IPS-18c (cell line): ENCODE measurements around the gene VSIG1.

Experiments
- H3K4me3 ChIP-seq: 2 replicates; pipeline ENCODE4 v1.7.0; 2013; ENCODE audit warnings: low read depth, mild to moderate bottlenecking, low read length, moderate library complexity; ENCODE audit not compliant: insufficient read depth
- H3K9me3 ChIP-seq: one replicate; pipeline ENCODE4 v1.6.1; 2013; ENCODE audit warnings: mild to moderate bottlenecking, low read length, moderate library complexity; ENCODE audit not compliant: control insufficient read depth, insufficient read depth

Gene VSIG1

DNA sequence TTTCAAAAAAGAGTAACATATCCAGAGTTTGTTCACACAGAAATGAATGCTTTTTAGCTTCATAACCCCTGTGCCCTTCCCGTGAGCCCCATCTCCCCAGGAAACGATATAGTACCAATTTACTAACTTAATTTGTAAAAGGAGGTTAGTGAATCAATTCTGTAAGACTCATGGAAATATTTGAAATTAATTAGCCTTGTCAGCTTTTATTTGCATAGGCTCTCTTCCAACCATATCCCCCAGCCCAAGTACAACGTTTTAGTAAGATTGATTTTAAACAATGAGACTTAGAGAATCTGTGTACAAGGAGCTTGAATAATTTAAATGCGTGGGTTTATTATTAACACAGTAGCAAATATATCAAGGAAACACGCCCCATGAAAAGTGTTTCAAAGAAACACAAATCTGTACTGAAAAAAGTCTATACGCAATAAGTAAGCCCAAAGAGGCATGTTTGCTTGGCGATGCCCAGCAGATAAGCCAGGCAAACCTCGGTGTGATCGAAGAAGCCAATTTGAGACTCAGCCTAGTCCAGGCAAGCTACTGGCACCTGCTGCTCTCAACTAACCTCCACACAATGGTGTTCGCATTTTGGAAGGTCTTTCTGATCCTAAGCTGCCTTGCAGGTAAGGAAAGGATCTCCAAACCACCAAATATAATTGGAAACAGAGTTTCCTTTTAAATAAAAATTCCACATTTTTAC lies at the start of gene VSIG1:
VSIG1 (plus strand) TSS at position 512 of the 703 bp plus-strand sequence; CDS start at position 578, 66 bp downstream.
- Histone ChIP-seq H3K4me3 (no peak within 1 kb of the TSS), H3K9me3 (no peaks in the 10 kb centered on the region)

DNA sequence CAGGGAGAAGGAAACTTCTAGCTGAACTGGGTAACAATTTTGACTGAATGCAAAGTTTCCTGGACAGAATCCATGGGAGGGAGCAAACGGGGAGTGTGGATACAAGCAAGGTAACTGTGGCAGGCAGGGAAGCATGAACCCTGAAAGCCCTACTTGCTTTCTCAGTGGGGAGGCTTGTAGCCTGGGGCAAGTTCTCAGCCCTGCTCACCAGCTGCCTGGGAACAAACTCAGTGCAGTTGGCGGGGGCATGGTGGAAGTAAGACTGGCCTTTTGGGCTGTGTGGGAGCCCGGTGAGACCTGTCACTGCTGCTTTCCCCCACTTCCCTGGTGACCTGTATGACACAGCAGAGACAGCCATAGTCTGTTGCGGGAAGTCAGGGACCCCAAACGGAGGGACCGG lies 48.7 kb upstream of the VSIG1 start:
- peaks cover 2% of the 10 kb centered on the region for H3K9me3 ChIP-seq

DNA sequence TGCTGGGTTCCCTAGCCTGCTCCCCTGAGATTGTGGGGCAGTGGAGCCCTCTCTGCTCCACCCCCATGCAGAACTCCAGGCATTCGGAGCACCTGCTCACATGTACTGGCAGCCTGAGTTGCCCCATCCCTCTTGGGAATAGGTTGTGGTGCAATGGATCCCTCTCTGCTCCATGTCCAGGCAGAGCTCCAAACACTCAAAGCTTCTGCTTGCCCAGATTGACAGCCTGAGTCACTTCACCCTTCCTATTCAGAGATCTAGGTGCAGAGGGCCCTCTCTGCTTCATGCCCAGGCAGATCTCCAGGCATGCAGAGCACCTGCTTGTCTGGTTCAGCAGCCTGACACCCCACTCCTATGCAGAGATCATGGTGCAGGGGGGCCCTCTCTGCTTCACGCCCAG lies 44.1 kb upstream of the VSIG1 start:
- Histone ChIP-seq H3K4me3 (no peak overlapping the region), H3K9me3 (peaks cover under 1% of the 10 kb centered on the region)

More for the DNA sequence above, 48.7 kb upstream of the VSIG1 start:
- H3K4me3 ChIP-seq: no peak overlapping the region

DNA sequence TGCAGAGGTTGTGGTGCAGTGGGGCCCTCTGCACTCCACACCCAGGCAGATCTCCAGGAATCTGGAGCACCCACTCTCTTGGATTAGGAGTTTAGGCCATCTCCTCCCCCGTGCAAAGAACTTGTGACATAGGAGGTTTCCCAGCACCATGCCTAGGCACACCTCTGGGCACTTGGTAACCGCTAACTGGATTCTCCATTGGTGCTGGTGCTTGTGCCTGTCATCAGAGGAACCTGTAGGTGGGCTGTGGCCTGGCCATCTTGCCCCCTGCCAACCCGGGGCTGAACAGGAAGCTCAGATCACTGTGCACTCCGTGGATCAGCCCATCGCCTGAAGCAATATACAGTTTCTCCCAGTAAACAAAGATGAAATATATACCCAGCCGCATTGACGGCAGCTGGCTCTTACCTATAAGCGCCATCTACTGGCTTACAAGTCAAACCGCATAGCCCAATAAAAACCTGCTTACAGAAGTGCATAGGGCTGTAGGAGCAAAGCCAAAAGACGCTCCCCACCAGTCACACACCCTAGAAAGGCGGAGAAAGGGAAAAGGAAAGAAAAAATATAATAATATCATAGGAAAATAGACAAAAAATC lies 43.5 kb upstream of the VSIG1 start:
- no peaks in the 10 kb centered on the region for H3K9me3 ChIP-seq
- no peak overlapping the region for H3K4me3 ChIP-seq

DNA sequence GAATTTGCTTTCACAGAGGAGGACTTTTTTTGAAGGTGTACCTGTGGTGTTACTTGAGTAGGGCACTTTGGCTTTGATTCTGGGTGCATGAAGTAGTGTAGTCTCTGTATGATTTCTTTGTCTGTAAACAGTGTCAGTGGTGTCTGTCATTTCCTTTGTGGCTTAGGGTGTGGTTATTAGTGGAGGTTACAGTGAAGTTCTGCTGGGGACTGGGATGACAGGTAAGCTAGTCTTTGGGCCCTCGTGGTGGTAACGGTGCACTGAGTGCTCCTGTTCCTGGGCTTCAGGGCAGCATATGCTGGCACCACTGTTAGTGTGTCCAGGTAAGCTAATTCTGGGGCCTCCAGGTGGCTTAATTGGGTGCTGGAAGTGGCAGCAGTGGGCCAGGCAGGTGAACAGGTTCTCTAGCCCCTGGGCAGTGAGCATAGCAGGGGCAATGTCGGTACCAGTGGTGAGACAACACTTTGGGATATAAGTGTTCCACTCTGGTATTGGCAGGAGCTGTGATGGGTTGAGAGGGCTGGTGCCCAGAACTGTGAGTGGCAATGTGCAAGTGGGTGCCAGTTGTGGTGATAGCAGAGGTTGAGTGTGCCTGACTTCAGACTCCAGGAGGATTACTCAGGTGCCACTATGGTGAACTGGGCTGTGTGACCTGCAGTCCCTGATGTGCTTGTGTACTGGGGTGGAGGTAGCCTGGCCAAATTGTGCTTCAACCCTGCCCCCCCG lies 26.0 kb upstream of the VSIG1 start:
- Histone ChIP-seq H3K9me3 (no peaks in the 10 kb centered on the region), H3K4me3 (no peak overlapping the region)

DNA sequence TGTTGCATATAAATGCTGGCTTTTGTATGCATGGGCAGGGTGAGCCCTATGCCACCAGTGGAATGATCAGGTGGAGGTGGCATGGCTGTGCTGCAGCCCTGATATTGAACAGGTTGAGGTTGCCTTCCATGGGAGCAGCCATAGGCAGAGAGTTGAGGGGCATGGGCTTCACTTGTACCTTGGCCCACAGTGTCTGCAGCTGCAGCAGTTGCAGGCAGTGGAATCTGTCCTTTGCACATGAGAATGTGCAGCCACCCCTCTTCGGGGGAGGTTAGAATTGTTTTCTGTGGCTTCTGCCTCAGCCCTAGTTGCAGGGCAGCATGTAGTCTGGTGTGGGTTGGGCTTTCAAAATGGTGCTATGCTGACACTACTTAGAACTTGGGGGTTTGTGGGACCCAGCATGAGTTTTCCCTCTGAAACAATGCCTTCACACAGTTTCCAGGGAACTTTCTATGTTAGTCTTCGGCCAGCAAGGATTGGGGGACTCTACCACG lies 25.4 kb upstream of the VSIG1 start:
- H3K9me3 ChIP-seq: no peaks in the 10 kb centered on the region
- no peak overlapping the region for H3K4me3 ChIP-seq

DNA sequence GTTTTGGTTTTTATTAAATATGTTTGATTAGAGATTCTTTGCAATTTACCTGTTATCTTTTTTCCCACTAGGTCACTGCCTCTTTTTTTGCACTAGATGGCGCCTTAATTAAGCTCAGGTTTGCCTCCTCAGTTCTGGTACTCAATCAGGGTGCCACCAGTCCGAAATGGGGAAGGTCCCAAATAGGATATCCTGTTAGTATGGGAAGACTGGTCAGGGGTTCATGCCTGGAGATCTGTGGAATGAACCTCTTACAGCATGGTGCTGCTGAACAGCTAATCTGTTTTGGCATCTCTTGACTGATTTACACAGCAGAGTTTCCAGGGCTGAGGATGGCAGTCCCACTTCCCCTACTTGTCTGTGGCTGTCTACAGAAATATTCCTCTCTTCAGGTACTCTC lies 24.2 kb upstream of the VSIG1 start:
- no peaks in the 10 kb centered on the region for H3K9me3 ChIP-seq
- no peak overlapping the region for H3K4me3 ChIP-seq

DNA sequence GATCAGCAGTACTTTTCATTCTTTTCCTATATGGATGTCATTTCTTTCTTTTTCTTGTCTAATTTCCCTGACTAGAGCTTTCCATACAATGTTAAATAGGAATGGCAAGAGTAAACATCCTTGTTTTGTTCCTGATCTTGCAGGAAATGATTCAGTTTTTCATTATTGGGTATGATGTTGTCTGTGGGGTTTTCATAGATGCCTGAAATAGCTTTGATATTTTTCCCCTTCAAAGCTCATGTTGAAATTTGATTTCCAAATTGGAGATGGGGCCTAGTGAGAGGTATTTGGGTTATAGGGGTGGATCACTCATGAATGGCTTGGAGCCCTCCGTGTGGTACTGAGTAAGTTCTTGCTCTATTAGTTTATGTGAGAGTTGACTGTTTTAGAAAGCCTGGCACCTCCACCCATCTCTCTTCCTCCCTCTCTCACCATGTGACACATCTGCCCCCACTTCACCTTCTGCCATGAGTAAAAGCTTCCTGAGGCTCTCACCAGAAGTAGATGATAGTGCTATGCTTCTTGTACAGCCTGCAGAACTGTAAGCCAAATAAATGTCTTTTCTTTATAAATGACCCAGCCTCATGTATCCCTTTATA lies 22.3 kb upstream of the VSIG1 start:
- H3K9me3 ChIP-seq: no peaks in the 10 kb centered on the region
- no peak overlapping the region for H3K4me3 ChIP-seq

DNA sequence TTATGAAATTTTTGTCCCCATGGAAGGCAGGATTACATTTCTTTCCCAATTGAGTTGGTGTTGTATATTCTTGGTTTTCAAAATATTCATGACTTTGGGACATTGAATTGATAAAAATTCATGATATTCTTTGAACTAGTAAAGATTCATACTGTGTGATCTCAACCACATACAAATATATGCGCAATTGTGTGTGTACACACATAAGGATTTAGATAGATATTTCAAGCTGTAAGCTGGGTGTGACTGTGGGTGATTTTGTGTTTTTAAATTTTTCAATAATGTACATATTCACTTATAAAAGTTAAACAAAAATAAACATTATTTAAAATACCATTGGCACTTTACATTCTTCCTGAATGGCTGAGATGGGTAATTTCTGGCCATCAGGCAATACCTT lies 19.5 kb upstream of the VSIG1 start:
- Histone ChIP-seq H3K9me3 (no peaks in the 10 kb centered on the region), H3K4me3 (no peak overlapping the region)

DNA sequence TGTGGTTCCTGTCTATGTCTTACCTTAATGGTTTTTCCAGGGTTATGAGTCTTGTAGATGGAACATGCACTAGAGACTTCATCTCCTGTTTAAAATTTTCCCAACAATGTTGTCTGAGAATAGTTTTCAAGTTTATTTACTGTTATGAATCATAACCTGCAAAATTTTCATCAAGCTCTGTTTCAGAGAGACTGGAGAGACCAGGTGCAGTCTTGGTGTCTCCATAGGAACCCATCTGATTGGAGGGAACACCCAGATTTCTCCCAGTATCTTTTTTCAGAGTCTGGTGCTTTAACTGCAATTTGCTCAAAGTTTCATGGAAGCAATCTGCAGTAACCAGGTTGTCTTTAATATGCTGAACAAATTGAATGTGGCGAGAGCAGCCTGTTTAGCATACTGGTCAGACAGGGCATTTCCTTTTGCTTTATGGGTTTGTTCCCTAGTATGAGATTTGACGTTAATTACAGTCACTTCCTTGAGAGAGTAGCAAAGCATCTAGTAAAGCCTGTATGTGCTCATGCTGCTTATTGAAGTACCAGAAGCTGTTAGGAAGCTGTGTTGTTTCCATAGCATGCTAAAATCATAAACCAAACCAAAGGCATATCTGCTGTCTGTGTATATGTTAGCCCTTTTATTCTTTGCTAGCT lies 18.8 kb upstream of the VSIG1 start:
- Histone ChIP-seq H3K4me3 (no peak overlapping the region), H3K9me3 (no peaks in the 10 kb centered on the region)

DNA sequence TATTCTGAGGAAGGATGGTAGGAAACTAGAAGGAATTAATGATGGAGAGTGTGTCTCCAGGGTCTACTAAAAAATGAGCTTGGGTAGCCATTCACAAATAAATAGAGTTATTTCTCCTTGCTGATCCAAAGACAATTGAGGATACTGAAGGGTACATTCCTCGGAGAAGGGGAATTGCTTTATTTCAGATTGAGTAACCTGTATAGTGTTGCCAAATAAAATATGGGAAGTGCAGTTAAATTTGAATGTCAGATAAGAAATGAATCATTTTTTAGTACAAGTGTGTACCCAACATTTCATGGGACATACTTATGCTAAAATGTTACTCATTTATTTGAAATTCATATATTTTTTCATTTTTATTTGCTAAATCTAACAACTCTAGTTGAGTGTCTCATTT lies 16.0 kb upstream of the VSIG1 start:
- H3K9me3 ChIP-seq: no peaks in the 10 kb centered on the region
- no peak overlapping the region for H3K4me3 ChIP-seq

DNA sequence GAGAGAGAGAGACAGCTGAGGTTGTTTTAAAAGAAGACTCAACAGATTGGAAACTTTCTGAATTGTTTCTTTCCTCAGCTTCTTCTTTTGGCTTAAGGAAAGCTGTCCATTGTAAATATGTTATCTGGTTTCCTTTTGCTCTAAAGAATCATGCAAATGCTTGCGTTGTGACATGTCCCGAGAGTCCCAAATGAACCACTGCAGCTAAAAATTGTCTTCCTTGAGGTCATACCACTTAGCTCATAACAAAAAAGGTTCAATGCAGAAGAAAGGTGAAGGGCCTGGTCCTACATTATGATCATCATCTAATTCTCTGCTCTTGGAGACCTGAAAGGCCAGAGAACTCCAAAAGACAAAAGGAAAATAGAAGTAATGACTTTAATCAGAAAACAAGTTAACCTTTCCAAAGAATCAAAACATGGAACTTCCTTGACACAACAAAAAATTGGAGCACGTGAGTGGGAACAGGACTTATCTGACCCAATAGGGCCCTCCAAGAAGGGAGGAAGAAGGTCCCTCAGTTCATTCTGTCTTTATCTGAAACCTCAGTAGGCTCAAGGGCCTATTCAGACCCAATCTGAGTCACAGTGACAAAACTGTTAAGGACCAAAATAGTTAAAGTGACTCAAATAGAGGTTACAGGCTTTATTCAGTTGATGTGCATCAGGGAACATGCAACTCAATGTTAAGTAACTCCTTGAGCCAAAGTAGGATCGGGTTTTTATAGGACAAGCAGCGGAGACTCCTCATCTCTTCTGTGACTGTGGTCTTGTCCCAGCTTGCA lies 14.7 kb upstream of the VSIG1 start:
- H3K9me3 ChIP-seq: no peaks in the 10 kb centered on the region
- H3K4me3 ChIP-seq: no peak overlapping the region

DNA sequence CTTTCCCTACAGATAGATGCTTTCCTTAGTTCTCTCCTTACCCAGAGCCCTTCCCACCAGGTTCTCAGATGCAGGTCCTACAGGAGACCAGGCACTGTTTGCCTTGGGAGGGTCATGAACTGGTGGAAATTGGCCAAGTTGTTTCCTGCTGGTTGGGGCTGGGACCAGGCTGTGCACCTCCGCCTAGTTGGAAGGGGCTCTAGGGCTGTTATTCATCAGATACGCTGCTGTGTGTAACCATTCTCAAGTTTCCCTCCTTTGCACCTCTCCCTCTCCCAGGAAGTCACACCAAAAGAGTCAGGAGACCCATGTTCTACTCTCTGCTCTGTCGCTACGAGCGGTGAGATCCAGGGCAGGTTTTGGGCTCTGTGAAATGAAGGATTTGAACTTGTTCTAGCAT lies 11.9 kb upstream of the VSIG1 start:
- Histone ChIP-seq H3K9me3 (no peaks in the 10 kb centered on the region), H3K4me3 (no peak overlapping the region)

DNA sequence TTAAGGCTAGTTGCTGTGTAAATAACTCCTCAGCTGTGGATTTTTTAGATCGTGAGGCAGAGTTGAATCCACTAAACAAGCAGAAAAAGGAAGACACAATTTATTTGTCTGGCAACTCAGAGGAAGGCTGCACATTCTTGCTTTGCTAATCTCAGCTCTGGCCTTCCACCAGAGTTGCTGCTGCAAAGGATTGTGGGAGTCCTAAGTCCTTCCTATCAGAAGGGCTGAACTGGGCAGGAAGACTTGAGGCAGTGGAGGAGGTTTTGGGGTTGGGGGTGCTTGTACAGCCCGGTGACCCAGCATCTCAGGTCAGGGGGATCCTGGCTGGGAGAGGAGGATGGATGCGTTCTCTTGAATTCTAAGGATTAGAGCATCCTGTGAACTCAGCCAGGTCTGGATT lies 11.0 kb upstream of the VSIG1 start:
- H3K9me3 ChIP-seq: no peaks in the 10 kb centered on the region
- no peak overlapping the region for H3K4me3 ChIP-seq

DNA sequence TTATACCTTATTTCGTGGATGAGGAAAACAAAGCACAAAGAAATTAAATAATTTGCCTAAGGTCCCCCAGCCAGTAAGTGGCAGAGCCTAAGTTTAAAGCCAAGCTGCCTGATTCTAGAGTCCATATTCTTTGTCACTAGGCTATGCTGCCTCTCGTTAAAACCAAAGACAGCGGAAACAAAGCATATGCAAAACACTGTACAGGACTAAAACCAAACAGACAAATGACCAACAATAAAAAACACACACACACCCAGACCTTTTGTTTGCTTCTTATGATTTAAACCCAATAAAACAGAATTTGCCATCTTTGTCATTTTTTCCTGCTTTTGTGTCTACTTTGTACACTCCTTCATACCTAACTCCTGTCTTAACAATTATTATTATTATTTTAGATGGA lies 10.1 kb upstream of the VSIG1 start:
- Histone ChIP-seq H3K9me3 (no peaks in the 10 kb centered on the region), H3K4me3 (no peak overlapping the region)

DNA sequence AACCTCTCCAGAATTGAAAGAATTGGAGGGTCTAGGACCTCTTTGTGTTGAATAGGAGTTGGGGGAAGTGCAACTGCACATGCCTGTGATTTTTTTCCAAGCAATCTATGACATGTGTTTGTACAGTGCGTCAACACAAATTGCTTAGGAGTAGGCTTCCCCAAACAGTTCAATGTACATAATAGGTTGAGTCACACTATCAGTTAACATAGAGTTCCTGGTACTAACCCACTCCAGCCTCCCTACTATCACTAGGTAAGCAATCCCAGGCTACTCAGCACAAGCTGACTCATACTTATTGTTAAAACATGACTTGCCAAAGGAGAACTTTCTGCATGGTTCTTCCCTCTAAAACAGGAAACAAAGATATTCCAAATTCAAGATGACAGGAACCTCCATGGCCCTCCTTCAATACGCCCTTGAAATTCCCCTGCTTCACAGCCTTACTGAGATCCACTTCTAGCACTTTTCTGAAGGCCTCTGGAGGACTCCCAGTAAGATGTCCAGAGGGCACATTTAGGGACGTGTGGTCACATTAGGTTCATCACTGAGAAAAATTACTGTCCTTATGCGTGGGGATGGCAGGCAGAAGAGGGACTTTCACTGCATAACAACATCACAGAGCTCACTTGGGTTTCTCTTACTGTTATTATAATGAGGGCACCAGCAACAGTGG lies 8.4 kb upstream of the VSIG1 start:
- Histone ChIP-seq H3K9me3 (no peaks in the 10 kb centered on the region), H3K4me3 (no peak overlapping the region)
